GM03348 (cell line): Measurements from ENCODE around the gene NR2F6.

Source experiments
- DNase-seq: peaks from one replicate; pipeline ENCODE4 v3.0.0; 2012; ENCODE audit warnings: low spot score

Gene NR2F6

GRCh38 chr19:17263712-17264640 lies 18.3 kb upstream of the NR2F6 start:
- DNase-seq: no peak

DNA sequence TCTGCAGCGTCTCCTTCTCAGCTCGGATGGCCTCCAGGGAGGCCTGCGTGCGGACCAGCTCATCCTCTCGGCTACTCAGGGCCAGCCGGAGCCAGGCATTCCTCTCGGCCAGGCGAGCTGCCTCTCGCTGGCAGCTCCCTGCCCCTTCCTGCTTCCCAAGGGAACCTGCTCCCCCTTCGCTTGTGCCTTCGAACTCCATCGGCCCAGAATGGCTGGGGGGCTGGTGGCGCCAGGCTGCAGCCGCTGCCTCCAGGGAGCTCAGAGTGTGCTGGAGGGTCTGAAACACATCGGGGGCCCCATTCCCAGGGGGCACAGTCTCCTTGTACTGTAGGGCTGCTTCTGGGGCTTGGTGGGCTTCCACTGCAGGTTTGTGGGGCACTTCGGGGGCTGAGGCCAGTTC lies 16.8 kb upstream of the NR2F6 start:
- no peak for DNase-seq

- DNase-seq: peak; percentile 87
Observed at GRCh38 chr19:17260842-17261325, 15.2 kb upstream of the NR2F6 start.

DNA sequence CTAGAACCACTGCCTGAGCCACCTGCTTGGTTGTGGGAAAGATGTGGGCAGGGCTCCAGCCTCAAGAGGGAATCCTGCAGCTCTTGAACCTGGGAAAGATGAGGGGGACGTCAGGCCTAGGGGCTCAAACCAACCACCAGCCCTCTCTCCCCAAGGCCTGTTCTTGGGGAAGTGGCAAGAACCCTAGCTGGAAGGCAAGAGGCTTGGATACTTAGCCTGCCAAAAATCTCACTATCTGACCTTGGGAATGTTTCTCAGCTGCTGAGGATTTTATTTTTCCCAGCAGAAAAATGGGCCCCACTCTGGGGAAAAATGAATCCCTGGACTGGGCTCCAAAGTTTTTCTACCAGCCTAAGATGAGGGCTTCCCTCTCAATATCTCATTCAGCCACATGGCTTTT lies 14.2 kb upstream of the NR2F6 start:
- no peak for DNase-seq

- no peak for DNase-seq
Observed at GRCh38 chr19:17259118-17259780, 13.5 kb upstream of the NR2F6 start.

GRCh38 chr19:17256130-17256529 lies 10.4 kb upstream of the NR2F6 start:
- DNase-seq: no peak

DNA sequence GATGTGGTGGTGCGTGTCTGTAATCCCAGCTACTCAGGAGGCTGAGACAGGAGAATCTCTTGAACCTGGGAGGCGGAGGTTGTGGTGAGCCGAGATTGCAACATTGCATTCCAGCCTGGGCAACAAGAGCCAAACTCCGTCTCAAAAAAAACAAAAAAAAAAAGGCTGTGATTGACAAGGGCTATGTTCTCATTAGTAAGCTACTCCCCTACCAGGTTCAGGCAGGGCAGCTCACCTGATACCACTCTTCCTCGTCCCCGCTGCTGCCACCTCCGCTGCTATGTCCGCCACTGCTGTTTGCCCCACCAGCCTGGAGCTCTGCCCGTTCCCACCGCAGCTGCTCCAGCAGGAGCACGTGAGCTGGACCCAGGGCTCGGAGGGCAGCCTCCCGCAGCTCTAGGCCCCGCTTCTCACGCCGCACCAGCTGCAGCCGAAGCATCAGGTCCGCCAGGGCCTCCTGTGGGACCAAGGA lies 9.5 kb upstream of the NR2F6 start:
- DNase-seq: no peak

- no peak for DNase-seq
Observed at GRCh38 chr19:17254636-17255035, 8.9 kb upstream of the NR2F6 start.

DNA sequence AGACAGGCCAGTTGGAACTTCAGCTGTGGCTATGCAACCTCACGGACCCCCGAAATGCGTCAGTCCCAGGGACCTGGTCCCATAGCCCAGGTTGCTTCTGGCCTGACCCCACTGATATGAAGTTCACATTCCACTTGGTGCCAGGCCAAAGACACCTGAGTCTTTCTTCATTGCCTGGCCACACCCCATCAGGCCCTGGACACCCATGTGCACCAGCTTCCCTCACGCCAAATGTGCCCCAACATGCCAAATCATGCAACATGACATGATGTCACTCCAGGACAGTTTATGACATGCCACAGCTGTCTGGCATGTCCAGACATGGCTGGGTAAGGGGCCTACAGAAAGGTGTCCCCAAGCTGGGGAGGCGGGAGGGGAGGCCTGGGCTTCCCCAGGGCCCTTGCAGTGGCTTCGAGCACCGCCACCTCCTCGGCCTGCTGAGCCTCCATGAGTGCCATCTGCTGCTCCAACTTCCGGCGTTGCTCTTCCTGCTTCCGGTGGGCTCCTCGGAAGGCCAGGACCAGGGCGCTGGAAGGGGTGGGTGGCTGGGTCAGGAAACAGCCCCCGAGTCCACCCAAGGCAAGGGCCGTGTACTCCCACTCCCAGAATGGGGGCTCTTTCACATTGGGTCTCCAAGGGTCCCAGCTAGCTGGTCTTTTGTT lies 4.3 kb upstream of the NR2F6 start:
- DNase-seq: no peak

DNA sequence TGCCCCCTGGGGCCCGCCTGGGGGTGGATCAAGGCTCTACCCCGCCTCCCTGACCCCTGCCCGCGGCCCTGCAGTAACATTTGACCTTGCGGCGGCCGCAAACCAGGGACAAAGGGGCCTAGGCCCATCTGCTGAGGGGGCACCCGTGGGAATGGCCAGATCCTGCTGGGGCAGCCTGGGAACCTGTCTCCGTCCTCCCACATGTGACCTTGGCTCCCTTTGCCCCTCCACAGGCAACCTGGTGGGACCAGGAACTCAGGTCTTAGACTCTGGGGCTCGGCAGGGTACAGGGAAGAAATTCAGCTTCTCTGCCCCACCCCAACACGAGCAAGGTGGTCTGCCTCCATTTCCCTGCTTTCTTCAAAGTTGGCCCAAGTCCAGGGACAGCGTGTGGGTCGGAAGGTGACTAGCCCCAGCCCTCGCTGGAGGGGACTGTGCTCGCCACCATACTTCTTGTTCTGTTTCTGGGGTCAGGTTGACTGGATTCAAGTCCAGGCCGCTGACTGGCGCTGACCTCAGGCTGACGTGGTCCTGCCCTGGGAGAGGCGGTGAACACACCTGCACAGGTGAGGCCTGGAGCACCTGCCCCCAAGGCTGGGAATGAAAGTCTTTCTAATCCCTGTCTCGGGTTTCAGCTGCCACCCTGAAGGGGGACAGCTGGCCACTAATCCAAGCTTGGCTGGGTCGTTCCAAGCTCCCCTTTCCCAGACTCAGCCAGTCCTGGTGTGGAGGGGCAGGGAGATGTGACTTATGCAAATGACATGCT lies 2.5 kb upstream of the NR2F6 start:
- DNase-seq: no peak

- DNase-seq: peak; percentile 64
Observed at GRCh38 chr19:17246681-17247425, 1.1 kb upstream of the NR2F6 start.

- DNase-seq: peak; percentile 46
Observed at GRCh38 chr19:17244618-17245534, 843 bp downstream of the NR2F6 start.

- DNase-seq: peak; percentile 60
Observed at GRCh38 chr19:17243830-17244617, 1.7 kb downstream of the NR2F6 start.

GRCh38 chr19:17243211-17243829 lies 2.4 kb downstream of the NR2F6 start:
- DNase-seq: no peak

DNA sequence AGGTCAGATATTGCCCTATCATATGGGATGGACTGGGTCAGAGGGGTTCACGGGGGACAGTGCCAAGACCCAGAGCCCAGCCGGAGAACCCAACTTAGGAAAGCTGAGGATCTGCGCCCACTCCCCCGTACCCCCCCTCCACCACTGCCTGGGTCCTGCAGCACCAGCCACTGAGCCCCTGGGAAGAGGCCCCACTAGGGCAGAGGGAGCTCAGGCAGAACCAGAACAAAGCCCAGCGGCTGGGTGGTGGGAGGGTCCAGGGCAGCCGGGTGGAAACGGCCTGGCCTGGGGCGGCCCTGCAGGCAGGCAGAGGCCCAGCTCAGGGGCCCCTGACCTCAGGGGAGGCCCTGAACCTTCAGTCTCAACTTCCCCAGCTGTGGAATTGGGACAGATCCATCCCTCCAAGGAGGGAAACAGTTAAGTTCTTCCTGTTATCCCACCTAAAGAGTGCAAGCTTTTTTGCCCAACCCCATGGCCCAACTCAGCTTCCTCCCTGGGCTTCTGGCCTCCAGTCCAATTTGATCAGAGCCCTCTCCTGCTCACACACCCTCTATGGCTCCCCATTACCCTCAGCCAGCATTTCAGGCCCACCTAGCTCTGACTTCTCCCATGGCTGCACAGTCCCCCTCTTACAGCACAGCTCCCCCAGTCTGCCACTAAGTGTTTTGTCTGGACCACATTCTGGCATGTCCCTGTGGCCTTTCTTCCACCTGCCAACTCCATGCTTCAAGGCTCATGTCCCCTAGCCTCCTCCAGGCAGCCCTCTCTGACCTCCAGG lies 3.1 kb downstream of the NR2F6 start:
- DNase-seq: no peak

- DNase-seq: no peak
Observed at GRCh38 chr19:17240826-17241399, 4.8 kb downstream of the NR2F6 start.

- DNase-seq: no peak
Observed at GRCh38 chr19:17240062-17240752, 5.5 kb downstream of the NR2F6 start.
